GM12864 (cell line): ENCODE data around the gene KIF26B.
"Not testable (repeated sequence)": the region's sequence is repeated elsewhere in the genome, so short reads cannot be mapped to it uniquely, and the experiment has no call there.

ENCODE experiments used
- DNase-seq: peaks from one replicate; pipeline ENCODE4 v3.0.0-alpha.2; 2011; ENCODE audit warnings: low read depth
- H3K4me3 ChIP-seq: 2 replicates; pipeline ENCODE4 v1.5.1; 2011; ENCODE audit warnings: mild to moderate bottlenecking, low read depth, low read length, control low read depth
- TF ChIP-seq, protein P1 (sequence below): IDR thresholded peaks from 2 replicates; pipeline ENCODE4 v1.5.1; 2011; ENCODE audit warnings: low read depth, mild to moderate bottlenecking, moderate library complexity, low read length, control low read depth, inconsistent platforms; ENCODE audit errors: missing control alignments

The KIF26B gene

DNA sequence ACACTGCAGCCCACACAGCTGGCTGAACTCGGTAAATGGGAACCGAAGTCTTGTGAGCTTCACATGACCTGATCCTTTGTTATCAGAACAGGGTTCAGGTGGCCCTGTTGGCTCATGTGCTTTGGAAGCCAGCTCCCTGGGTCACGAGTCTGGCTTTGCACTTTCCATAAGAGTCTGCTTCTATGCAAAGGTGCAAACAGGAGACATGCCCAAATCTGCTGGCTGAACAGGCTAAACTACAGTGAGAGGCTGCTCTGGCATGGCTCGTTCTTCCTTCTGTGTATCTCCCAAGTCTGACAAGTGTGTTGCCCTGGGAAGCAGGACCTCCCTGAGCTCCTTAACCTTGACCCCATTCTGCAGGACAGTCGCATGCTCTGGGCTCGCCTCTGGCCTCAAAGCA, 549.6 kb downstream of the KIF26B start:
- TF ChIP-seq, protein P1, sequence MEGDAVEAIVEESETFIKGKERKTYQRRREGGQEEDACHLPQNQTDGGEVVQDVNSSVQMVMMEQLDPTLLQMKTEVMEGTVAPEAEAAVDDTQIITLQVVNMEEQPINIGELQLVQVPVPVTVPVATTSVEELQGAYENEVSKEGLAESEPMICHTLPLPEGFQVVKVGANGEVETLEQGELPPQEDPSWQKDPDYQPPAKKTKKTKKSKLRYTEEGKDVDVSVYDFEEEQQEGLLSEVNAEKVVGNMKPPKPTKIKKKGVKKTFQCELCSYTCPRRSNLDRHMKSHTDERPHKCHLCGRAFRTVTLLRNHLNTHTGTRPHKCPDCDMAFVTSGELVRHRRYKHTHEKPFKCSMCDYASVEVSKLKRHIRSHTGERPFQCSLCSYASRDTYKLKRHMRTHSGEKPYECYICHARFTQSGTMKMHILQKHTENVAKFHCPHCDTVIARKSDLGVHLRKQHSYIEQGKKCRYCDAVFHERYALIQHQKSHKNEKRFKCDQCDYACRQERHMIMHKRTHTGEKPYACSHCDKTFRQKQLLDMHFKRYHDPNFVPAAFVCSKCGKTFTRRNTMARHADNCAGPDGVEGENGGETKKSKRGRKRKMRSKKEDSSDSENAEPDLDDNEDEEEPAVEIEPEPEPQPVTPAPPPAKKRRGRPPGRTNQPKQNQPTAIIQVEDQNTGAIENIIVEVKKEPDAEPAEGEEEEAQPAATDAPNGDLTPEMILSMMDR, result no peak
- H3K4me3 ChIP-seq, result no peak overlapping the region
- DNase-seq, result no peak

DNA sequence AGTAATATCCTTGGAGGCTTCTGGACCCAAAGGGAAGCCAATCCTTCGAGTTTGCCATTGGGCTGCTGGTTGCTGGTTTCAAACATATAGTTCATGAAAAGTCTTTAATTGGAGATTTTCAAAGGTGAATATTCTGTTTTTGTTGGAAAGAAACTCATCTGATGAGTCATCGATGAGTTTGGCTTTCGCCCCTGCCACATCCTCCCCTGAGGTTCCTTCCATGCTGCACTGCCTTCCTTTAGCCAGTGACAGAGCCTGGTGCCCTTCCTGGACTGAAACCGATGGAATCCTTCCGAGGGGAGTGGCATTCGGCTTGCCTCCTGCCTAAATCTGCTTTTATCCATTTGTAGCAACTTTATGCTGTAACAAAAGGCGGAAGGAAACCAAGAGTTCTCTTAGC, 550.0 kb downstream of the KIF26B start:
- DNase-seq, result no peak
- H3K4me3 ChIP-seq, result no peak overlapping the region
- TF ChIP-seq, protein P1, result no peak

DNA sequence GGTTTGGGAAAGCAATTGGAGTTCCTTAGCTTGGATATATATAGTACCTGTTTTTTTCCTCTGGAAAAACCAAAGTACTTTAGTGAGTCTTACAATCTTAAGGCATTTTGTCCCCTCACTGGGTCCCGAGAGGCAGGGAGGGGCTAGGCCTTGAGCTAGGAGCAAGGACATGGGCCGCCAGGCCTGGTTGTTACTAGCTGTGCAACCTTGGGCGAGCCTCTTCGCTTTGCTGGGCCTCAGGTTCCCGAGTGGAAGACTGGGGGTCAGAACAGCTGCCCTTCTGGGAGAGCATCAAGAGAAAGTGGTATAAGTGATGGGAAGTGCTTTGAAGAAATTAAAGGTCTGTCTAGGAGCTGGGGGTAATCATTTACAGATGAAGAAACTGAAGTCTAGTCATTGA, 553.2 kb downstream of the KIF26B start:
- no peak for DNase-seq
- TF ChIP-seq, protein P1, result no peak
- no peak overlapping the region for H3K4me3 ChIP-seq

DNA sequence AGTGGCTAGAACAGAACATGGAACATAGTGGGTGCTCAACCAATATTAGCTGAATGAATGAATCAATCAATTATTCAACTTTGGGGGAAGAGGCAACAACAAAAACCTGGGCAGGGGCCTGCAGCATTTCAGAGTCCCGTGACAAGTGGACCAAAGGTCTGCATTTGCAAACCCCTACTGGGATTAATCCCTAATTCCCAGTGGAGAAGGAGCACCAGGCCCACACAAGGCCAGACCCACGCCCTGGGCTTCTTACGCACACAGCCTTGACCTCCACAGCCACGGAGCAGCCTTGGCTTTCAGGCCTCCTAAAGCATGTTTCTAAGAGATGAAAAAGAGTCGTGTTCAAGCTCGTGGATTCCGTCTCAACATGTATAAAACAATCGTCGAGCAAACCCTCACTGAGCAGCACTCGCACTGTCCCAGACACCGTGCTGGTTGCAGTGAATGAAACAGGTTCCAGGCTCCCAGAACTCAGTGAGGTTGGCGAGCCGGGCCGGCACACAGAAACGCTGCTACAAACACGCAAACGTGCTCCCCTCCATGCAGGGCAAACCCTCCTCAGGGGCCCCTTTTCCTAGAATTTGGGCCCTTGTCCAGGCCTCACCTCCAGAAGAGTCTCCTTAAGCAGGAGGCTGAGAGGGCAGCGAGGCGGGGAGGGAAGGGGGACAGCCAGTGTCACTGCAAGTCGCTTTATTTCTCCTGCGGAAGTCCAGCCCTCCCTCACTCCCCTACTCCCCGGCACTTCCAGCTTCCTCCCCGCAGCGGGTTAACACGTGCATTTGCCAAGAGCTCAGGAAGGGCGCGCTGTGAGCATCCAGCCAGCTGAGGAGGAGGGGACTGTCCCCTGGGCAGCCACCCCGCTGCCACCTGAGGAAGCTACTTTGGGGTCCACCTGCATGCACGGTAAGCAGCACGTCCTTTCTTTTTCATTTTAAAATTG, 556.4 kb downstream of the KIF26B start:
- DNase-seq, result no peak
- TF ChIP-seq, protein P1, result no peak
- H3K4me3 ChIP-seq, result no peak overlapping the region

DNA sequence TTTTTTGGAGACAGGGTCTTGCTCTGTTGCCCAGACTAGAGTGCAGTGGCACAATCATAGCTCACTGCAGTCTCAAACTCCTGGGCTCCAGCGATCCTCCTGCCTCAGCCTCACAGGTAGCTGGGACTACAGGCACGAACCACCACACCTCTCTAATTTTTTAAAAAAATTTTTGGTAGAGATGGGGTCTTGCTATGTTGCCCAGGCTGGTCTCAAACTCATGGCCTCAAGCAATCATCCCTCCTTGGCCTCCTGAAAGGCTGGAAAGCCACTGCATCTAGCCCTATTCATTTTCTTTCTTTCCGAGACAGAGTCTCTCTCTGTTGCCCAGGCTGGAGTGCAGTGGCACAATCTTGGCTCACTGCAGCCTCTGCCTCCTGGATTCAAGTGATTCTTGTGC, 559.2 kb downstream of the KIF26B start:
- not testable (repeated sequence) for DNase-seq, H3K4me3 ChIP-seq

DNA sequence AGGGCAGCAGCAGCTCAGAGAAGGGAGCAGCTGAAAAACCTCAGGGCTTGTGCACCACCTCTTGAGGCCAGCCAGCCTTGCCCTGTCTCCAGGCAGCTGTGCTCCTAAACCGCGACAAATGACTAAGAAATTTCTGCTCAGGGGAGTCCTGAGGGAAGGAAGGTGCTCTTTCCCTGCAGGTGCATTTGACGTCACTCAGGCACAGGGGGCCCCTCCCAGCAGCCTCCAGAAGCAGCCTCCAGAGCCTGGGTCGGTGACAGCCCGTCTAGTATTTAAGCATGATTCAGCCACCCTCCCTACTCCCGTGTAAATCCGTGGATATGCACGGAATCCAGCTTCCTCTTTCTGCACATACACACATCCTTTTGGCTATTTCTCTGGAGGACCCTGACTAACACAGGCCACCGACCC, 560.5 kb downstream of the KIF26B start:
- TF ChIP-seq, protein P1, result no peak
- DNase-seq, result no peak

DNA sequence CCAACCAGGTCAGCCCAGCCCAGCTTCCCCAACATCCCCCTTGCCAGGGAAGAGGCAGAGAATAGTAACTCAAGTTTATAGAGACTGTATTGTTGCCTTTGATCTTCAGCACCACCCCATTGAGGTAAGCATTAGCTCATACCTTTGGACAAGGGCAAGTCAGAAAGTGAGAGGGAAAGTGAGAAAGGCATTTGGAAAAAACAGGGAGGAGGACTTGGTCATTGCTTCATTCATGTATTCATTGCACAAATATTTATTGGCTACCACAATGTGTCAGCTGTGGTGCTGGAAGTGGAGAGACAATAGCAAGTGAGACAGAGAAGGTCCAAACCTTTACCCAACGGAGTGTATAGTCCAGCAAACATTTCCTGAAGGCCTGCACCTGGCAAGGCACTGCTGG, 561.2 kb downstream of the KIF26B start:
- no peak overlapping the region for H3K4me3 ChIP-seq
- no peak for DNase-seq
- TF ChIP-seq, protein P1, result no peak

More for the DNA sequence above, 560.5 kb downstream of the KIF26B start:
- no peak overlapping the region for H3K4me3 ChIP-seq
